GM12891 (cell line): ENCODE data around the gene SERPINE1.

Experiments used
- DNase-seq: peaks from one replicate; pipeline ENCODE4 v3.0.0; 2011; ENCODE audit warnings: low spot score; ENCODE audit not compliant: insufficient read length
- FAIRE-seq: peaks from 2 replicates; lab custom pipeline; 2011; peaks lifted over from hg19 to GRCh38; lab: Jason Lieb, UNC
- PAX5 ChIP-seq: IDR thresholded peaks from 2 replicates; pipeline ENCODE4 v1.6.1; 2011; ENCODE audit warnings: low read length, moderate library complexity, mild to moderate bottlenecking; ENCODE audit not compliant: insufficient read depth, severe bottlenecking
- POLR2A ChIP-seq: IDR thresholded peaks from 2 replicates; pipeline ENCODE4 v1.6.1; 2011; ENCODE audit warnings: low read depth, low read length, control low read depth
- POLR2AphosphoS5 ChIP-seq: IDR thresholded peaks from 2 replicates; pipeline ENCODE4 v1.6.1; 2011; ENCODE audit warnings: low read depth, low read length, control low read depth
- POU2F2 ChIP-seq: IDR thresholded peaks from 2 replicates; pipeline ENCODE4 v1.6.1; 2011; ENCODE audit warnings: low read depth, mild to moderate bottlenecking, control low read depth, low read length, moderate library complexity
- SPI1 ChIP-seq: IDR thresholded peaks from 2 replicates; pipeline ENCODE4 v1.6.1; 2011; ENCODE audit warnings: low read depth, low read length, control low read depth
- TAF1 ChIP-seq: IDR thresholded peaks from 2 replicates; pipeline ENCODE4 v1.6.1; 2011; ENCODE audit warnings: low read depth, low read length, control low read depth

Gene SERPINE1

DNA sequence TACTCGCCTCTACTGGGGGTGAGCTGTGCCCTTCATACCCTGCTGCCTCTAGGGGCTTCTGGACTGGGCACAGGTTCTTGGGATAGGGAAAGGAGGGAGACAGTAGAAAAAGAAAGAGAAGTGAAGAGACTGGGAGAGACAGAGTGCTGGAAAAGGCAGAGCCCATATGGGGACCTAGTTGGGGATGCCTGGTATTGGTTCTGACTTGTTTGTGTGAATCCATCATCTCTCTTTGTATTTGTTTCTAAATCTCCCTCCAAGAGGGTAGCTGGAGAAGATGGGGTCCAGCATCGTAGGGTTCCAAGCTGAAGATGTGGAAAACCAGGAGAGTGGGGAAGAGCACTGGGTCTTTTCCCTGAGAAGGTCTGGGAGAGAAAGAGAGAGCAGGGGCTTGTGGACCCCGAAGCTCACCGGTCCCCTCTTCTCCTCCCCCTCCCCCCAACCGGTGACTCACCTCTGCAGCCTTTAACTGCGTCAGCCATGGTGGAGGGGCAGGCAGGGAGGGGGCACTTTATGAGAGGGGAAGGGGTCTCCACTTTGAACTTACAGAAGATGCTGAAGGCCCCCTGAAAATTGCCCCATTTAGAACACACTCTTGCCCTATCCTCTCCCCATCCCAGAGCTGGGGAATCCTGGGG lies 41.6 kb downstream of the SERPINE1 start:
- DNase-seq (no peak), FAIRE-seq (no peak)
- no peak for TF ChIP-seq POU2F2
- no peak for TF ChIP-seq TAF1
- TF ChIP-seq POLR2A, result no peak
- TF ChIP-seq PAX5, result no peak
- TF ChIP-seq SPI1, result no peak
- no peak for TF ChIP-seq POLR2AphosphoS5

DNA sequence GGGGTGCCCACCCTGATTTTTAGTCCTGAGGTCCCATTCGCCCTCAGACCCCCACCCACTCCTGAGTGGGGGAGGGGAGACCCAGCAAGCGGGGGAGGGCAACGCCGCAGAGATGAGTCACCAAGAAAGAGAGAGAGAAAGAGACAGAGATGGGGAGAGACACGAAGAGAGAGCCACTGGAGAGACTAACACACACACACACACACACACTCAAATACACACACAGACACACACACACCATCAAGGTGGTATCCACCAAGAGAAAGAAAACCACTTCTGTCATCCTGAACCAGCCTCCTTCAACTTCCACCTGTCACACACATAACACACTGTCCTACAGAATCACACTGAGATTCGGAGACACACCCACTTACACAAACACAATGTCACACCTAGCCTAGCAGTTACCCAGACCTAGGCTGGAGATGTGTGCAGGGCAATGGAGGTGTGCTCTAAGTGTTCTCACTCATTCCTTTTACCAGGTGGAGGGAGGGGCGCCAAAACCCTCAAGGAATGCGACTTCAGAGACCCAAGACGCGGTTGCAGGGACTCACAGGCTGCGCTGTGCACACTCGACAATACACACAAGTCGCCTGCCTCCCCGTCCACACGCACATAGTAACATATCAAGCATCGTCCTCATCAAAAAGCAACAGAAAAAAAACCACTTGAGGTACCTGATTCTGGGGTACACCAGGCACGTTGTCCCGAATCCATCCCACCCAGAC lies 42.4 kb downstream of the SERPINE1 start:
- DNase-seq (no peak), FAIRE-seq (peak; percentile 59)
- no peak for TF ChIP-seq POLR2A
- no peak for TF ChIP-seq PAX5
- TF ChIP-seq SPI1, result no peak
- no peak for TF ChIP-seq POLR2AphosphoS5
- no peak for TF ChIP-seq POU2F2
- TF ChIP-seq TAF1, result no peak

DNA sequence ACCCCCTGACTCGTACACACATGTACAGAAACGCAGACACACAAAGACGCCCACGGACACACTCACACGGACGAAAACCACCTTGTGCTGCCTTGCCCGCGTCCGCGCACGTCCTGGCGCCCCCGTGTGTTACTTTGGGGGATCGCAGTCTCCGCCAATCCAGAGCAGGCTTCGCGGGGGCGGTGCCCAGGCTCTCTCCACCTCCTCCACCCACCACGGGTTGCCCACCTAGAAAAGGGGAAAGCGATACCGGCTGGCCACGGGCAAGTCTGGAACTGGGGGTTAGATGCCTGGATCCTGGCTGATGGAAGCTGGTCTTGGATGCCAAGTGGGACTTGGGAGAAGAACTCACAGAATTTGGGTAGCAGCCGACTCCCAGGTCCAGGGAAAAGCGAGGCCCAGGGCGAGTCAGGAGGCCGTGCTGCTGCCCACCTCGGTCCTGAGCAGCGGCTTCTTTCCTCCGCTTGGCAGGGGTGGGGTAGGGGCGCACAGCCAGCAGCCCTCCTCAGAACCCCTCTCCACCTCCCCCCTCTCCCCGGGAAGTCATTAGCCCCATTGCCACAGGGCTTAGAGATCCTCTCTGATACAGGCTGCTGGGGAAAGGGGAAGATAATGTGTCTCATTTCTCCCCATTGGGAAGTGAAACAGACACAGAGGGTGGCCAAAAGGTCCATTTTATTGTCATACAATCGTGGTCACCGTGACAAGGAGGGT lies 43.1 kb downstream of the SERPINE1 start:
- DNase-seq (peak; percentile 72), FAIRE-seq (peak; percentile 85)
- TF ChIP-seq POU2F2 (peak; percentile 51; the same call in 1 of the 2 replicates), PAX5 (no peak), TAF1 (no peak)

DNA sequence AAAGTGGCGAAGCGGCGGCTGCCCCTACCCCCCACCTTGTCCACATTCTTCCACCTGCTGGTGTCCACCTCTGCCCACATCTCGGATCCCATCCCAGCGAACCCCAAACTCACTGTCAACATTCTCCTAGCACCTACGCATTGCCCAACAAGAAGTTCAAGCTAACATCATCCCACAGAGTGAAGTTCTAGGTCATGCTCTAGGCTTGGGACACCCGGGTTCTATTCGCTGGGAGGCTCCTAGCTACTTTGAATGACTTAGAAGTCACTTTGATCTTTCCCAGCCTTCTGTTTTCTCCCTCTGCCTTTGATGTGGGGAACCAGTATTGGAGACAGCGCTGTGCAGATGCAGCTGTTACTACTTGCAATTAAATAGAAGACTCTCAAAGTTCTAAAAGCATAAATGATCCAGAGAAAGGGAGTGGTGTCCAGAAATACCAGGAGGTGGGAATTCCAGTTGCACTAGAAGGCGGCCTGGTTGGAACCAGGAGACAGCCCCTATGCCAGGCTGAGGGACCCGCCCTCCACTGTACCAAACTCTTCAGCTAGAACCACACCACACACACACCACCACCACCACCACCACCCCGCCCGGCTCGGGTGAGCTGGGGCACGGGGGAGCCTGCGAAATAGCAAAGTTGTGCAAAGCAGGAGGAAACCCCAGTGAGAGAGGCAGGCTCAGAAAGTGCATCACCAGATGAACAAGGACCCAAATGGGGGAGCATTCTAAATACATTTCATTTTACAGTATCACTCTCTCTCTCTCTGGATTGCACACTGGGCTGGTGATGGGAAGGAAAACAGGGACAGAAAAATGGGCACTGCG lies 43.9 kb downstream of the SERPINE1 start:
- FAIRE-seq (no peak), DNase-seq (no peak)
- TF ChIP-seq TAF1 (no peak), PAX5 (no peak), POLR2AphosphoS5 (no peak), POU2F2 (no peak), POLR2A (no peak), SPI1 (no peak)

DNA sequence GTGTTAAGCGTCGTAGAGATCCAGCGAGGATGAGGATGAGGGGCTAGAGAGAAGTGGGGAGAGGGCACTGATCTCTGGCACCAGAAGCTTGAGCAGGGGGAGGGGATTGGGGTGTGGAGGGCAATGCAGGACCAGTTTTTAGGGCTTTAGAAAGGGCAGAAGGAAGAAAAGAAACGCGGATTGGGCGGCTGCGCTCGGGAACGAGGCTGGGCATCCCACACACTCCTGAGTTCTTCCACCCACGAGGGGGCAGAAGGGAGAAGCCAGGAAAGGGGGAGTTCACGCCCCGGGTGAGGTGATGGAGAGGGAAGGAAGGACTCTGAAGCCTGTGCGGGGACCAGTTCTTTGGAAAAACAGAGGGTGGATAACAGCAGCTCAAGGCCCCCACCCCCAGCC lies 44.5 kb downstream of the SERPINE1 start:
- TF ChIP-seq POLR2A (no peak), SPI1 (no peak), POU2F2 (no peak), PAX5 (no peak), POLR2AphosphoS5 (no peak), TAF1 (no peak)
- DNase-seq (no peak), FAIRE-seq (no peak)

DNA sequence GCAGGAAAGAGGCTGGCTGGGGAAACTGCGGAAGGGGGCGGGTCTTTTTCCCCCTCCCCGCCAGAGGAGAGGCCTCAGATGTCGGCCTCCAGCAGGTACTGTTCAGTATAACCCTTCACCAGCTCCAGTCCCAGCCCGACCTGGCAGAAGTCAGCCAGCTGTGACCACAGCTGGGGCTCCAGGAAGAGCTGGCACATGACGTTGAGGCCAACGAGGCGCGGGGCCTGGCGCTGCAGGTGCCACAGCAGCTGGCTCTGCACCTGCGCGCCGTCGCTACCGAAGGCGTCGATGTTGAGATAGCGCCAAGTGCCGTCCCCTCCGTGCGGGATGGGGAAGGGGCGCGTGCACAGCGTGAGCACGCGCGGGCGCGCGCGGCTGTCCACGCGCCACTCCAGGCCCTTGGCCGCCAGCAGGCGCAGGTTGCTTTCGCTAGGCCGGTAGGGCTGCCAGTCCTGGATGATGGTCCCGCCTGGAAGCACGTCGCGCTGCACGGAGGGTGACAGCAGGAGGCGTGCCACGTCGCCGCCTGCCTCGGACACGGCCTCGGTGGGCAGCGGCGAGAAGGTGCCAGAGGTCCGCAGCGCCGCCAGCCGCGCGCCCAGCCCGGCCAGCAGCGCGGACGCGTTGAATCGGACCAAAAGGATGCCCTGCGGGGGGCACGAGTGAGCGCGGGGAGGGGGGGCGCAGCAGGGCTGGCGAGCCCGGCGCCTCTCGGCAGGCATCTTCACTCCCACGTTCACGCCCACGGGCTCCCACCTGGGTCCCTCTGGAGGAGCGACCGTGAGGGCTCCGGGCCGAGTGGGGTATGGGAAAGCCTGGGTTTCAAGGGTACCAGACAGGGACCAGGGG lies 45.3 kb downstream of the SERPINE1 start:
- no peak for DNase-seq
- FAIRE-seq, result peak; percentile 55
- TF ChIP-seq POU2F2 (no peak), TAF1 (no peak), PAX5 (no peak), SPI1 (no peak), POLR2A (no peak), POLR2AphosphoS5 (no peak)

DNA sequence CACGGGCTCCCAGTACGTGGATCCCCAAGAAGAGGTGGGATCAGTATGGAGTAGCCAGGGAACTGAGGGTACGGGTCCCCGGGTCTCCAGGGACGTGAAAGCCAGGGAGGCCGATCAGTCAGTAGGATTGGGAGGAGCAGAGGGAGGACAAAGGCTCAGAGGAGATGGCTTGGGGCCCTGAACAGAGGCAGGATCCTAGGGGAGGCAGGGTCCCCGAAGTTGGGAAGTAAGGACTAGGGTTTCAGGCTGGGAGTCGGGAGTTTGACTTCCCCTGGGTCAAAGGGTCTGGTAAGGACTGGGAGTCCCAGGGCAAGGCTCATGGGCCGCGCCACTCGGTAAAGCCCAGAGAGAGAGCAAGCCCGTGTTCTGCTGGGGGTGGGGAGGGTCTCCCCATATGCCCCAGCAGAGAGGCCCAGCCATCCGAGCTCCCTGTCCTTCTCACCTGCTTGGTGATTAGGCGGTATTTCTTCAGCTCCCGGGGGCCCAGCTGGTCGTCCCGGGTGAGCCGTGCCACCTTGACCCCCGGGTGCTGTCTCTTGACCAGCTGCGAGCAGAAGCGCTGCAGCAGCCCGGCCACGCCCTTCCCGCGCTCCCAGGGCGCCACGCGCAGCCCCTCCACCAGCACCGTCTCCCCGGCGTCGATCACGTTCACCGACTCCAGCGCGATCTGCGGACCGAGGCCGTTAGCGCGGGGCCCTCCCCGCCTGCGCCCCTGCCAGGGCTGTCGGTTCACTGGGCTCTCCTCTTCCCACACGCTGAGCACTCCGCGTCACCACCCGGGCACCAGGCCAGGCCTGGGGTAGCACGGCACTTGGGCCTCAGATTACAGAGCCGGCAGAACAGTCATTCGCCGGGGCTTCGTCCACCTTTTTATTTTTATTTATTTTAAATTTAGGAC lies 46.2 kb downstream of the SERPINE1 start:
- DNase-seq (no peak), FAIRE-seq (no peak)
- no peak for TF ChIP-seq POLR2AphosphoS5
- TF ChIP-seq TAF1, result no peak
- TF ChIP-seq POLR2A, result no peak
- TF ChIP-seq PAX5, result no peak
- TF ChIP-seq SPI1, result no peak
- no peak for TF ChIP-seq POU2F2
